H9 (cell line): ENCODE data around the gene GANAB. TPM values are rescaled to one million over a fixed set of nuclear protein-coding genes. Genes with fewer than 3 reads are reported as not detected.

ENCODE experiments used
- DNase-seq: peaks from one replicate; pipeline ENCODE4 v3.0.0-alpha.2; 2017
- H2AFZ ChIP-seq: one replicate; pipeline ENCODE4 v1.6.1; 2013; ENCODE audit warnings: mild to moderate bottlenecking, low read length, control low read depth, moderate library complexity
- H2AK5ac ChIP-seq: 2 replicates; pipeline ENCODE4 v1.6.1; 2013; ENCODE audit warnings: low read length, control low read depth, mixed read lengths; ENCODE audit not compliant: insufficient read length
- H2BK120ac ChIP-seq: one replicate; pipeline ENCODE4 v1.6.1; 2013; ENCODE audit warnings: low read depth, mild to moderate bottlenecking, low read length, control low read depth, inconsistent platforms; ENCODE audit not compliant: poor library complexity, severe bottlenecking
- H2BK12ac ChIP-seq: 2 replicates; pipeline ENCODE4 v1.6.1; 2013; ENCODE audit warnings: low read length, control low read depth, mixed read lengths, low read depth; ENCODE audit not compliant: insufficient read length
- H2BK15ac ChIP-seq: 2 replicates; pipeline ENCODE4 v1.6.1; 2013; ENCODE audit warnings: low read depth, low read length, control low read depth
- H2BK20ac ChIP-seq: one replicate; pipeline ENCODE4 v1.6.1; 2013; ENCODE audit warnings: low read depth, mild to moderate bottlenecking, low read length, control low read depth, inconsistent platforms; ENCODE audit not compliant: poor library complexity, severe bottlenecking
- H2BK5ac ChIP-seq: 2 replicates; pipeline ENCODE4 v1.6.1; 2013; ENCODE audit warnings: low read length, control low read depth, mixed read lengths; ENCODE audit not compliant: insufficient read length
- H3K14ac ChIP-seq: 2 replicates; pipeline ENCODE4 v1.6.1; 2013; ENCODE audit warnings: low read length, control low read depth; ENCODE audit not compliant: insufficient read depth
- H3K18ac ChIP-seq: 2 replicates; pipeline ENCODE4 v1.6.1; 2013; ENCODE audit warnings: low read depth, mild to moderate bottlenecking, mixed read lengths, low read length, control low read depth; ENCODE audit not compliant: insufficient read length
- H3K23ac ChIP-seq: 2 replicates; pipeline ENCODE4 v1.6.1; 2013; ENCODE audit warnings: low read length, control low read depth, mixed read lengths, low read depth; ENCODE audit not compliant: insufficient read length
- H3K23me2 ChIP-seq: 2 replicates; pipeline ENCODE4 v1.6.1; 2013; ENCODE audit warnings: low read depth, mild to moderate bottlenecking, mixed read lengths, low read length, control low read depth; ENCODE audit not compliant: insufficient read length, poor library complexity, severe bottlenecking
- H3K27ac ChIP-seq: 2 replicates; pipeline ENCODE4 v1.5.1; 2013; ENCODE audit warnings: low read length, control low read depth, mixed read lengths, low read depth; ENCODE audit not compliant: insufficient read length
- H3K27me3 ChIP-seq: 2 replicates; pipeline ENCODE4 v1.6.1; 2013; ENCODE audit warnings: low read length, control low read depth, inconsistent platforms; ENCODE audit not compliant: insufficient read depth
- H3K4ac ChIP-seq: 2 replicates; pipeline ENCODE4 v1.6.1; 2013; ENCODE audit warnings: low read depth, mild to moderate bottlenecking, control low read depth, inconsistent platforms, low read length, moderate library complexity
- H3K4me1 ChIP-seq: 2 replicates; pipeline ENCODE4 v1.6.1; 2013; ENCODE audit warnings: low read length, control low read depth, inconsistent platforms; ENCODE audit not compliant: insufficient read depth
- H3K4me2 ChIP-seq: 2 replicates; pipeline ENCODE4 v1.6.1; 2013; ENCODE audit warnings: low read length, control low read depth, mixed read lengths; ENCODE audit not compliant: insufficient read length, insufficient read depth
- H3K56ac ChIP-seq: 2 replicates; pipeline ENCODE4 v1.6.1; 2013; ENCODE audit warnings: low read depth, mild to moderate bottlenecking, mixed read lengths, low read length, control low read depth; ENCODE audit not compliant: insufficient read length
- H3K79me1 ChIP-seq: 2 replicates; pipeline ENCODE4 v1.6.1; 2013; ENCODE audit warnings: low read depth, mild to moderate bottlenecking, moderate library complexity, low read length, control low read depth, inconsistent platforms; ENCODE audit not compliant: insufficient read depth, poor library complexity, severe bottlenecking
- H3K79me2 ChIP-seq: 2 replicates; pipeline ENCODE4 v1.6.1; 2013; ENCODE audit warnings: low read length, control low read depth, inconsistent platforms; ENCODE audit not compliant: insufficient read depth
- H3K9ac ChIP-seq: 2 replicates; pipeline ENCODE4 v1.6.1; 2013; ENCODE audit warnings: low read length, control low read depth, mixed read lengths; ENCODE audit not compliant: insufficient read length; ENCODE audit errors: extremely low read depth
- H3K9me3 ChIP-seq: one replicate; pipeline ENCODE4 v1.6.1; 2013; ENCODE audit warnings: low read depth, low read length, inconsistent platforms; ENCODE audit not compliant: control insufficient read depth
- H3T11ph ChIP-seq: one replicate; pipeline ENCODE4 v1.6.1; 2013; ENCODE audit warnings: mild to moderate bottlenecking, low read length, control low read depth, inconsistent platforms
- H4K20me1 ChIP-seq: one replicate; pipeline ENCODE4 v1.6.1; 2013; ENCODE audit not compliant: control insufficient read depth, insufficient read length, insufficient read depth
- H4K5ac ChIP-seq: 2 replicates; pipeline ENCODE4 v1.6.1; 2013; ENCODE audit warnings: low read depth, mild to moderate bottlenecking, mixed read lengths, low read length, control low read depth; ENCODE audit not compliant: insufficient read length
- H4K8ac ChIP-seq: replicated peaks from 2 replicates; pipeline ENCODE4 v1.6.1; 2013; ENCODE audit warnings: low read length, control low read depth, mixed read lengths, low read depth; ENCODE audit not compliant: insufficient read length
- H4K91ac ChIP-seq: 2 replicates; pipeline ENCODE4 v1.6.1; 2013; ENCODE audit warnings: low read depth, mild to moderate bottlenecking, moderate library complexity, mixed read lengths, low read length, control low read depth; ENCODE audit not compliant: insufficient read length
- H3K27ac Mint-ChIP-seq, 3 experiments: 2 replicates in 2 of 3; 3 replicates in 1 of 3; pipeline ENCODE4 v1.8.0; 2020 to 2021; ENCODE audit warnings: mixed read lengths in 3 of 3, mild to moderate bottlenecking in 1 of 3, moderate library complexity in 1 of 3
- H3K27me3 Mint-ChIP-seq: 2 replicates; pipeline ENCODE4 v1.8.0; 2021; ENCODE audit warnings: low read depth, mild to moderate bottlenecking, moderate library complexity, mixed read lengths
- H3K36me3 Mint-ChIP-seq, 3 experiments: 2 replicates in 2 of 3; 3 replicates in 1 of 3; pipeline ENCODE4 v1.8.0; 2020 to 2021; ENCODE audit warnings: low read depth in 3 of 3, mixed read lengths in 3 of 3; ENCODE audit not compliant: insufficient read depth in 1 of 3
- H3K4me1 Mint-ChIP-seq, 2 experiments: 2 replicates each; pipeline ENCODE4 v1.8.0; 2020; ENCODE audit warnings: mixed read lengths in 2 of 2
- H3K4me3 Mint-ChIP-seq, 2 experiments: 2 replicates in 1 of 2; 3 replicates in 1 of 2; pipeline ENCODE4 v1.8.0; 2020 to 2021; ENCODE audit warnings: mild to moderate bottlenecking in 2 of 2, mixed read lengths in 2 of 2, moderate library complexity in 1 of 2
- H3K9me3 Mint-ChIP-seq, 2 experiments: 2 replicates in 1 of 2; 3 replicates in 1 of 2; pipeline ENCODE4 v1.8.0; 2020; ENCODE audit warnings: mild to moderate bottlenecking in 2 of 2, mixed read lengths in 2 of 2, moderate library complexity in 1 of 2
- CTCF ChIP-seq: fragments of 200-600 bp; sonication (generic); conservative IDR thresholded peaks from 3 replicates; pipeline ENCODE4 v1.8.0; 2021; ENCODE audit warnings: antibody characterized with exemption, mild to moderate bottlenecking
- WGBS: extraction: QIAGEN DNeasy Blood & Tissue Kit; methylation state at CpG from one replicate; pipeline ENCODE4 v1.1.7; 2013; ENCODE audit warnings: missing lambda C conversion rate, low lambda C conversion rate, mixed read lengths; ENCODE audit not compliant: insufficient read length; ENCODE audit errors: extremely low coverage; 5-methylcytosine and 5-hydroxymethylcytosine counted together
- total RNA-seq: library from RNA; stranded (reverse); gene quantifications from 2 replicates; pipeline ENCODE4 v1.2.1, GENCODE V29; 2021

The GANAB gene
- total RNA-seq, 1 experiment from 2014 or later: 387 TPM

- no peak overlapping the region for H4K5ac ChIP-seq
- no peaks in the 10 kb centered on the region for H3K9me3 ChIP-seq
- H4K20me1 ChIP-seq: peaks cover 2% of the 10 kb centered on the region
- H2BK5ac ChIP-seq: no peak overlapping the region
- H3K79me2 ChIP-seq: no peaks in the 10 kb centered on the region; the same call in 1 of the 2 replicates
- no peak overlapping the region for H4K8ac ChIP-seq
- no peaks in the 10 kb centered on the region for H3K9me3 Mint-ChIP-seq
- peak overlapping the region; percentile 71 for H3K4me2 ChIP-seq
- no peak for DNase-seq
- peaks cover 12% of the 10 kb centered on the region; the same call in 1 of the 2 replicates for H3K27me3 ChIP-seq
- no peak overlapping the region for H4K91ac ChIP-seq
- H3K27ac ChIP-seq: no peak overlapping the region
- H3K36me3 Mint-ChIP-seq: peaks cover 52 to 62% (median 57%) of the 10 kb centered on the region in 3 experiments
- no peak for TF ChIP-seq CTCF
- H2BK120ac ChIP-seq: no peak overlapping the region
- H2BK20ac ChIP-seq: no peak overlapping the region
- peaks cover 4% of the 10 kb centered on the region for H3K23me2 ChIP-seq
- H3K14ac ChIP-seq: peak overlapping the region; percentile 96
- no peak overlapping the region; the same call in 1 of the 2 replicates for H3K4ac ChIP-seq
- H2BK12ac ChIP-seq: no peak overlapping the region
- H3T11ph ChIP-seq: no peak overlapping the region
- no peak overlapping the region for H3K23ac ChIP-seq
- peaks cover 42 to 54% of the 10 kb centered on the region in 2 experiments for H3K4me1 Mint-ChIP-seq
- H3K9ac ChIP-seq: peak overlapping the region; percentile 84
- no peak overlapping the region for H2BK15ac ChIP-seq
- no peak overlapping the region for H2AFZ ChIP-seq
- H3K27me3 Mint-ChIP-seq: peaks cover 34% of the 10 kb centered on the region
- WGBS: no CpG with 5 or more reads among the region's 26 CpGs
- no peaks in the 10 kb centered on the region for H3K79me1 ChIP-seq
- peak overlapping the region in 2 of 3 experiments; percentile 84 to 86; a peak in 5 of 7 replicates for H3K27ac Mint-ChIP-seq
- peak overlapping the region; percentile 90 to 93 for H3K4me3 Mint-ChIP-seq
- no peak overlapping the region for H2AK5ac ChIP-seq
- H3K18ac ChIP-seq: no peak overlapping the region
- peaks cover 8% of the 10 kb centered on the region for H3K4me1 ChIP-seq
- no peak overlapping the region for H3K56ac ChIP-seq
Observed at GRCh38 chr11:62600367-62601121, 45.9 kb downstream of the GANAB start.
